GM04504 (cell line): Measurements from ENCODE around the gene SLX4IP.

Experiments
- DNase-seq: peaks from one replicate; pipeline ENCODE4 v3.0.0-alpha.2; 2012; ENCODE audit warnings: low read depth

SLX4IP gene

GRCh38 chr20:10521836-10522235, 86.7 kb downstream of the SLX4IP start:
- DNase-seq: no peak

DNA sequence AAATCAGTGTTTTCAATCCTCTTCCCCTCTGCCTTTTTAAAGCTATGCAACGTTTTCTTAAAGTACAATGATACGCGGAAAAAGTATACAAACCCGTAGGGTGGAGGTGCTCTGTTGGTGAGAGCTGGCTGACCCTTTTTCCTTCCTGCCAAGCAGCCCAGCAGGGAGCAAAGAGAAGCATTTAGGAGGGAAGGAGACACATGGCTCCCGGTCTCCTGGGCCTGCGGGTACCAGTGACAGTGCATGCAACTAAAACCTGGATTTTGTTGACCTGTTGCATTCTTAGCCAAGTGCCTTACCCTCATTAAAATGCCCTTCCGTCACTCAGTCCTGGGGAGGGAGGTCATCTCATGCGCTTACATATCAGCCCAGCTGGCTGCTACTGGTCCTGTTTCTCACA, 87.2 kb downstream of the SLX4IP start:
- DNase-seq: no peak

- DNase-seq: no peak
Measured at GRCh38 chr20:10523443-10523842, 88.3 kb downstream of the SLX4IP start.

DNA sequence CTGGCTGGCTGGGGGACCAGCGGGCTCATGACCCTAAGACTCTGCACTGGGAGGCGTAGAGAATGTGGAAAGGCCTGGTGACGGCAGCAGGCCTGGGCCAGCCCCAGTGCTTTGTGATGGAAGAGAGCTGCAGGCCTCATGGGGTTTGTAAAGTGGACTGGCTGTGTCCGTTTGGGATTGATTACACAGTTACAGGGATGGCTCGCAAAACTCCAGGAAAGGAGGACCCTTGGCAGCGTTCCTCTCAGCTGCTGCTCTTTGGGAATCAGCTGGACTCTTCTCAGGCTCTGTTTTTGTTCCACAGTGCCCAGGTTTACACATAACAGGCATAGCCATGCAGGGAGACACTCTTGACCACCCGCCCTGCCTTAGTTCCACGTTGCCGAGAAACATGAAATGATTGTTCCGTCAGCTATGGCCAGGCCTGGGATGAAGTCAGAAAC, 89.0 kb downstream of the SLX4IP start:
- no peak for DNase-seq

DNA sequence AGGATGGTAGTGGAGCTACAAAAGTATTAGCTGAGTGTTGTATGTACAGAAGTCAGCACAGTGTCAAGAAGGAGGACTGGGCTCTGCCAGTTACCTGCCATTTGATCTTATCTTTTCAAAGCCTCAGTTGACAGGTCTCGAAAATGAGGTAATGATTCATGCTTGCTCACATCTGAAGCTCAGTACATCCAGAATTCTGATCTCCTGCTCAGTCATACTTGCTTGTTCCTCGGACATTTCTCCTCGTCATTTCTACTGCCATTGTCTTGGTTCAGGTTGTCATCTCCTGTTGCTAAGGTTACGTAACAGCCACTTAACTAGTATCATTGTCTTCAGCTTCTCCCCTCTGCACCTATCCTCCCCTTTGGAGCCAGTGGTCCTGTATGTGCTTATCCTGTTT, 89.5 kb downstream of the SLX4IP start:
- no peak for DNase-seq

- DNase-seq: no peak
Measured at GRCh38 chr20:10527781-10528180, 92.7 kb downstream of the SLX4IP start.

DNA sequence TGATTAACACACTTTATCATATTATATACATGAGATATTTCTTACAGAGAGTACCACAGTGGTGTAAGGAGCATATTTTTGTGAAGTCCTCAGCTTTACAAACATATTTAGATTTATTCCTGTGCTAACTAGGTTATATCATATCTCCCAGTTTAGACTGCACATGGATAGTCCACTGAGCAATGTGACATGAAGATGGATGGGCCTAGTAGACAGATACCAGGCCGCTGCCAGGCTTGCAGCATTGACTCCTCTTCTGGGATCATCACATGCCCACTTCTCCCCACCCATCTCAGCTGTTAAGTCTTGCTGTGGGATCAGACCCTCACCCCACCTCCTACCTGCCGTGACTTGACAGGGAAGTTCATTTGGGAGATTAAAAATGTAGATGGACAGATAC, 95.8 kb downstream of the SLX4IP start:
- DNase-seq: no peak

- DNase-seq: no peak
Measured at GRCh38 chr20:10531848-10532247, 96.7 kb downstream of the SLX4IP start.

DNA sequence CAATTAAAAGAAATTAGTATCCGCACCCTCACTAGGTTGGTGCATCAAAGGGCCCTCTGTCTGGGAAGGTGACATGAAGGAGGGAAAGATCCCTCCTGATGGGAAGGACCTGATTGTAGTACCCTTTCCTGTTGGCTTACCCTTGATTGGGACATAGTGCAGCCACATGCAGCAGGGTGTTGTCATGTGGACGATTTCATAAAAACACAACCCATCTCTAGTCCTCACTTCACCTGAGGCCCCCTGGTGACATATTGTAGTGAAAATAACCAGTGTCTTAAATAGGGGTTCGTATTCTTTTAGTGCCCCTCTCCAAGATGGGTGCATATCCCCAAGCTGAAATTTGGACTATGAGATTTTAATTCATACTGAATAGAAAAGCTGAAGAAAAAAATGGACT, 97.3 kb downstream of the SLX4IP start:
- no peak for DNase-seq

DNA sequence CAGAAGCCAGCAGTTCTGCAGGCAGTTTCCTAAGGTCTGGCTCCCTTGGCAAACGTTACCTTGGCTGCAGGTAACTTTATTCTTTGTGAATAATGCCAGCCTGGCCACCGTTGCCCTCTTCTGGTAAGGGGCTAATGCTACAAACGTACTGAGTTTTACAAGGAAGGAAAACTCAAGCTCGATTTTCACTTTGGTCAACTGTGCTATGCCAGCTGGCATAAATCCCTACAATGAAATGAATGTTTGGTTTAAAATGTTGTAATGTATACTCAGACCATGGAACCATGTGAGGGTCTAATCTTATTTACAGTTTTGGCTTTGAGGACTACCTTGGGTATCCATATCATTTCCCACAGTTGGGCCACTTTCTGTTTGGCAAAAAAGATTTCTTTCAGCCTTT, 101.4 kb downstream of the SLX4IP start:
- DNase-seq: no peak

DNA sequence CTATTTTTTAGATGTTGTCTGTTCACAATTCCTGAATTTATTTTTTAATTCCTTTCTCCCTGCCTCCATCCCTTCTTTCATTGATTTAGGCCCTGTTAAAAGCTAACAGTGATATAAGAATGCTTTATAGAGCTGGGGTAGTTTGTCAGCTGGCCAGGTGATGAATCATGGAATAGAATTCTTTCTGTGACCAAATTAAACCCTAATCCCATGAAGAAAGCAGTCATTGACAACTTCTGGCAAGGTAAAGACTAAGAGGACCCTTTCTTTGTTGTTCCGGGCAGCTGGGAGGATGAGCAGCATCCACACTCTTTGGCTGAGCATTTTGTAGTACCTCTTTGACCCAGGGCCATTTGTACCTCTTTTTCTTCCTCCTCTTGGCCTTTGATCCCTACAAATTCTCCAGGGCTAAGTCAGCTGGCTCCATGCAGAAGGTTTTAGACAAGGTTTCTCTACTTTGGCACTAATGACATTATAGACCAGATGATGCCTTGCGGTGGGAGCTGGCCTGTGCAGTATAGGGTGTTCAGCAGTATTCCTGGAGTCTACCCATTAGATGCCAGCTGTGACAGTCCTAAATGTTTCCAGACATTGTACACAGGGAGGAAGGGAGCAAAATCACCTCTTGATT, 102.9 kb downstream of the SLX4IP start:
- DNase-seq: no peak

GRCh38 chr20:10538768-10539167, 103.7 kb downstream of the SLX4IP start:
- DNase-seq: no peak

DNA sequence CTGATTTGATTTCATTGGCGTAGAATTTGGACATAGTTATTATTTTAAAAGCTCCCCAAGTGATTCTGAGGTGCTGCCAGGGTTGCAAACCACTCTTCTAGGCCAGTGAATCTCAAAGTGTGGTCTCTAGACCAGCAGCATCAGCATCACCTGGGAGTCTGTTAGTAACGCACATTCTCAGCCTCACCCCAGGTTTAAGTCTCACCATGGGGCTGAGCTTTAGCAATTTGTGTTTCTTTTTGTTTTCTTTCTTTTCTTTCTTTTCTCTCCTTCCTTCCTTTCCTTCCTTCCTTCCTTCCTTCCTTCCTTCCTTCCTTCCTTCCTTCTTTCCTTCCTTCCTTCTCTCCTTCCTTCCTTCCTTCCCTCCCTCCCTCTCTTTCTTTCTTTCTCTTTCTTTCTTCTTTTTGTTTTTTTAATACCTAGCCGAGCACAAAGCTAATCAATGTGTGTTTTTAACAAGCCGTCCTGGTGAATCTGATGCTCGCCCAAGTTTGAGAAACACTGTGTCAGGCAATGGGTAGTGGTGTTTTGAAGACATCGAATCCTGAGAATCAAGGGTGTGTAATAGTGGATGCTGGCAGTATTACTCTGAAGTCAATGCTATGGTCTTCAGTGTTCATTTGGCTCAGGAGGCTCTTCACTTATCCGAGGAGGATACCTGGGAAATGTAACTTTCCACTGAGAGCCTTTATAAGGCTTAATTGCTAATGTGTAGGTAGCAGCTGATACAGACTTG, 104.9 kb downstream of the SLX4IP start:
- no peak for DNase-seq

GRCh38 chr20:10540636-10541493, 105.8 kb downstream of the SLX4IP start:
- peak; percentile 53 for DNase-seq

DNA sequence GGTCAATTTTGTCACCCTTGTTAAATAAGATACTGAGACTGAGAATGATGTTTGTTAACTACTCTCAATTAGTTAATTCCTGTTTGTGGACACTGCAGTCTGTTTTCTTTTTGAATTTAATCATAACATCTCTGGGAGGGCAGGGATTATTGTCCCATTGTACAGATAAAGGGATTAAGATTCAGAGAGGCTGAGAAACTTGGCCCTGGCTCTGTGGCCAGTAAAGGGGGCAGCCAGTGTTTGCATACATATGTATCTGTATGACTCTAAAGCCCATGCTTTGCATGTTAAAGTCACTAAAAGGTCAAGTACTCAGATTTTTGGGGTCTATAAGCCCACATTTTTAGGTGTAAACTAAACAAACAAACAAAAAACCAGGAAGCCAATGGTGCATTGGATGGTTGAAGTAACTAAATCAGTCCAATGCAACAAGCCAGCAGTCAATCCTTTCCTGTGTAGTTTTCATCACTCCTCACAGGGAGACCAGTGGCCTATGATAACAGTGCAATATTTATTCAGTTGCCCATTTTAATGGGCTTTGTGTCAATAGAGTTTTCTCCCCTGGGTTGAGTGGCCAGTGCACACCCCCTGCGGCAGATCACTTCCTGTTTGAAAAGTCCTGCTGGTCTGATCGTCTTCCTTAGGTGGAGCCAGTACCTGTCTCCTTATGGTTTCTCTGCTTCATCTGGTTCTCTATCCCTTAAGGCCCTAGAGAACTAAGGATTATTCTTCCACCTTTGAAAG, 106.7 kb downstream of the SLX4IP start:
- DNase-seq: no peak

DNA sequence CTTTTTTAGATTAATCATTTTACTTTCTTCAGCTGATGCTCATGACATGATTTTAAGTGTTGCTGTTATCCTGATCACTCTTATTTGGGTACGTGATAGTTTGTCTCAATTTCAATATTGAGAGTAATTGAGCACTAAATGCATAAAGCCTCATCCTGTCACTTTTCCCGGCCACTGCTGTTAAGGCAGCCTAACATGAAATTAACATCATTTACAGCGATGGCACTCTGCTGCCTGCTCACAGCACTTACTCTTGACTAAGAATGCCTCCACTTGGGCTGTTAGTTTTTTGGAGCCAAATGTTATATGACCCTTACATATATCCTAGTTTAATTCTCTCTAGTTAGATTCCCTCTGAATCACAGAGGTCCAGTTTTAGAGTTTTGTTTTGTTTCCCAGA, 107.3 kb downstream of the SLX4IP start:
- DNase-seq: no peak

DNA sequence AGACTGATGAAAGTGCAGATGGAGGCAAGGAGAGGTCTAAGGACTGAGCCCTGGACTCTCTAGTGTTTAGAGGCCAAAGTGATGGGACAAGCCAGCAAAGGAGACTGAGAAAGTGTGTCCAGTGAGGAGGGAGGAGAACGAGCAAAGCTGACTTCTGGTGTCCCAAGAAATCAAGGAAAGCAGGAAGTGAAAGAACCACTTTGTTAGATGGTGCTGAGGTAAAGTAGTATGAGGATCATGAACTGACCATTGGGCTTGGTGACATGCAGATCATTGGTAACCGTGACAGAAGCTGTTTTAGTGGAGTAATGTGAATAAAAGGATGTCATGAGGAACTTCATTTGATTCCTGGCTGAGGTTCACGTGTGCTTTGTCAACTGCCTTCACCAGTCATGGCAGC, 108.4 kb downstream of the SLX4IP start:
- no peak for DNase-seq

DNA sequence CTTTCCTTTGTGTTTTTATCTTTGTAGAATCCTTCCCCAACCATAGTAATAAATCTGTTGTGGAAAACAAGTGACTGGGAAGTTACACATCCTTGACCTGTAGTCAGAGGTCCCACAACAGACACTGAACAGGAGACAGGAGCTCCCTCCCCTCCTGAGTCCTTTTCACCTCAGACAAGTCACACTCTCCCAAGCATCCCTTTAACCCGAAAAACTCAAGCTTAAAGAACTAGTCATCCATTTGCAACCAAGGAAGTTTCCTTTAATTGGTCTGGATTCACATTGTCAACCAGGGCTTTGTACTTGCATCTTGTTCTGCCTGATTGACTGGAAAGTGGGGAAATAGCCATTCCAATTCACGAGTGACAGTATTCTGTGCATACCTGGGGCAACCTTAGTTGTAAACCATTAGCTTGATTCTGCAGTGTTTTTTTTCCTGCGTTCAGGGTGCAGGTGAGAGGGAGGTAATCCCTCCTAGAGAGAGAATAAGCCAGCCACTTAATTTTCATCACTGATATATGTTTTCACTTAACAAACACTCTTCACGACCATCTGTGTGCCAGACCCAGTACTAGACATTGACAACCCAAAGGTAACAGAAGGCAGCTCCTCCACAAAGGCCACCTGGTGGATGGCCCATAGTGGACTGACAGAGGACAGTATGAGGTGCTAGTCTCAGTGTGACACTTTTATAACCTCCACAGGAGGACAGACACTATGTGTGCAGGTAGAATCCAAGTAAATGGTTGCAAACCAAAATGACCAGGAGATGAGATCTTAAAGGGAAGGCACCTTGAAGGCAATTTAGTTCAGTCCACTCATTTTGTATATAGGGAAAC, 112.4 kb downstream of the SLX4IP start:
- DNase-seq: no peak

DNA sequence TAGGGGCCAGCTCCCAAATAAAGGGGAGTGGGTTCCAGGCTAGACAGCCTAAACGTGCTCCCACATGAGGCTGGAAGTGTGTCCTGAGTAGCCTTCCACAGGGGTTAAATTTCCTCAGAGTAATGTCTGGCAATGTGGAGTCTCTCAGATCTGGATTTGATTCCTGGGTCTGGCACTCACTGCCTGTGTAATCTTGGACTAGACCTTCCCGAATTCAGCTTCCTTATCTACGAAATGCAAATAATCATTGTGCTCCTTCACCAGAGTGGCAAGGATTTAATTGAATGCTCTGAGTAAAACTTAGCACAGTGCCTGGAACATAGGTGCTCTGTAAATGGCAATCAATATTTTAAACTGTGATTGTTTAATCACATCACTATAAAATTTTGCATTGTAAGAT, 114.4 kb downstream of the SLX4IP start:
- no peak for DNase-seq

- DNase-seq: no peak
Measured at GRCh38 chr20:10550204-10551118, 115.4 kb downstream of the SLX4IP start.
